GM23338 (cell line): ENCODE data around the gene AUH. TPM values are rescaled to one million over a fixed set of nuclear protein-coding genes. Genes with fewer than 3 reads are reported as not detected.

Source experiments
- ATAC-seq: fragments of 200-7000 bp; cut with Tn5 transposase; 3 replicates; pipeline ENCODE4 v1.9.1; 2020
- DNase-seq: peaks from one replicate; pipeline ENCODE4 v3.0.0-alpha.2; 2015; ENCODE audit warnings: low spot score
- H2AFZ ChIP-seq: fragments of 200-600 bp; sonication (generic); 2 replicates; pipeline ENCODE4 v1.8.0; 2016; ENCODE audit warnings: antibody characterized with exemption, mild to moderate bottlenecking, moderate library complexity
- H3F3A ChIP-seq: fragments of 200-600 bp; sonication (generic); replicated peaks from 2 replicates; pipeline ENCODE4 v1.8.0; 2017; ENCODE audit warnings: antibody characterized with exemption, mixed run types, low read depth
- H3K27ac ChIP-seq: fragments of 200-600 bp; sonication (generic); 2 replicates; pipeline ENCODE4 v1.6.1; 2016; ENCODE audit warnings: low read depth
- H3K27me3 ChIP-seq: fragments of 200-600 bp; sonication (generic); 2 replicates; pipeline ENCODE4 v1.8.0; 2016; ENCODE audit warnings: mild to moderate bottlenecking, mixed run types, moderate library complexity; ENCODE audit not compliant: insufficient read depth
- H3K36me3 ChIP-seq: fragments of 200-600 bp; sonication (generic); 2 replicates; pipeline ENCODE4 v1.8.0; 2016; ENCODE audit warnings: mild to moderate bottlenecking; ENCODE audit not compliant: insufficient read depth
- H3K4me1 ChIP-seq: fragments of 200-600 bp; sonication (generic); 2 replicates; pipeline ENCODE4 v1.8.0; 2016; ENCODE audit warnings: mild to moderate bottlenecking, moderate library complexity; ENCODE audit not compliant: insufficient read depth
- H3K4me2 ChIP-seq: fragments of 200-600 bp; sonication (generic); 2 replicates; pipeline ENCODE4 v1.7.1; 2017; ENCODE audit warnings: mixed run types
- H3K4me3 ChIP-seq: fragments of 200-600 bp; sonication (generic); 2 replicates; pipeline ENCODE4 v1.6.1; 2016; ENCODE audit warnings: mixed run types
- H3K79me2 ChIP-seq: fragments of 200-600 bp; sonication (generic); replicated peaks from 2 replicates; pipeline ENCODE4 v1.8.0; 2017; ENCODE audit warnings: mild to moderate bottlenecking; ENCODE audit not compliant: insufficient read depth
- H3K9me2 ChIP-seq: fragments of 200-600 bp; sonication (generic); 2 replicates; pipeline ENCODE4 v1.8.0; 2017; ENCODE audit not compliant: insufficient read depth
- H4K20me1 ChIP-seq: fragments of 200-600 bp; sonication (generic); replicated peaks from 2 replicates; pipeline ENCODE4 v1.8.0; 2017; ENCODE audit warnings: mild to moderate bottlenecking; ENCODE audit not compliant: insufficient read depth
- H3K27ac Mint-ChIP-seq: 2 replicates; pipeline ENCODE4 v1.8.0; 2020; ENCODE audit warnings: inconsistent platforms, mild to moderate bottlenecking, moderate library complexity, mixed read lengths
- H3K27me3 Mint-ChIP-seq: 3 replicates; pipeline ENCODE4 v1.8.0; 2022; ENCODE audit warnings: low read depth, mild to moderate bottlenecking, moderate library complexity, mixed read lengths, inconsistent platforms; ENCODE audit not compliant: insufficient read depth, poor library complexity
- H3K36me3 Mint-ChIP-seq: 3 replicates; pipeline ENCODE4 v1.8.0; 2021; ENCODE audit warnings: low read depth, mild to moderate bottlenecking, inconsistent platforms, moderate library complexity, mixed read lengths
- H3K4me1 Mint-ChIP-seq: 3 replicates; pipeline ENCODE4 v1.8.0; 2020; ENCODE audit warnings: mild to moderate bottlenecking, inconsistent platforms, mixed read lengths
- H3K4me3 Mint-ChIP-seq: 3 replicates; pipeline ENCODE4 v1.8.0; 2021; ENCODE audit warnings: moderate library complexity, mild to moderate bottlenecking, inconsistent platforms, mixed read lengths
- H3K9me3 Mint-ChIP-seq: 3 replicates; pipeline ENCODE4 v1.8.0; 2020; ENCODE audit warnings: moderate library complexity, mild to moderate bottlenecking, inconsistent platforms, mixed read lengths
- CREB1 ChIP-seq: fragments of 250-450 bp; sonication (Bioruptor Pico); IDR thresholded peaks from 2 replicates; pipeline ENCODE4 v1.5.0; 2020; ENCODE audit warnings: low read depth, mild to moderate bottlenecking, moderate library complexity
- EZH2 ChIP-seq: fragments of 200-600 bp; sonication (generic); IDR thresholded peaks from one replicate; pipeline ENCODE4 v1.8.0; 2017; ENCODE audit warnings: antibody characterized with exemption, mild to moderate bottlenecking, low read depth; ENCODE audit not compliant: unreplicated experiment
- EZH2phosphoT487 ChIP-seq: fragments of 200-600 bp; sonication (generic); IDR thresholded peaks from one replicate; pipeline ENCODE4 v1.8.1; 2018; ENCODE audit warnings: antibody characterized with exemption; ENCODE audit not compliant: unreplicated experiment
- JUNB ChIP-seq: IDR thresholded peaks from one replicate; pipeline ENCODE4 v1.6.1; 2016; ENCODE audit warnings: antibody characterized with exemption; ENCODE audit not compliant: unreplicated experiment
- NANOG ChIP-seq: IDR thresholded peaks from 2 replicates; pipeline ENCODE4 v1.6.1; 2016; ENCODE audit warnings: antibody characterized with exemption, borderline replicate concordance
- POLR2AphosphoS5 ChIP-seq: IDR thresholded peaks from 2 replicates; pipeline ENCODE4 v1.6.1; 2016; ENCODE audit warnings: antibody characterized with exemption, low read depth
- STAT1 ChIP-seq: IDR thresholded peaks from one replicate; pipeline ENCODE4 v1.6.1; 2016; ENCODE audit warnings: antibody characterized with exemption; ENCODE audit not compliant: unreplicated experiment
- ZNF114 ChIP-seq: fragments of 250-450 bp; sonication (Bioruptor Pico); IDR thresholded peaks from 2 replicates; pipeline ENCODE4 v1.5.0; 2020; ENCODE audit warnings: mild to moderate bottlenecking, moderate library complexity
- ZNF331 ChIP-seq: fragments of 250-450 bp; sonication (Bioruptor Pico); IDR thresholded peaks from 2 replicates; pipeline ENCODE4 v1.5.0; 2020; ENCODE audit warnings: low read depth, mild to moderate bottlenecking, moderate library complexity
- ZNF462 ChIP-seq: fragments of 250-450 bp; sonication (Bioruptor Pico); IDR thresholded peaks from 2 replicates; pipeline ENCODE4 v1.5.0; 2020; ENCODE audit warnings: mild to moderate bottlenecking, moderate library complexity
- polyA plus RNA-seq: library from polyadenylated mRNA; unstranded; fragments of >200 nt; fragmentation: Nextera tagmentation; extraction: Ambion mirVana; gene quantifications from 2 replicates; pipeline ENCODE4 v1.2.1, GENCODE V29; 2016
- total RNA-seq: library from RNA; depleted of rRNA; stranded (reverse); fragments of >200 nt; shearing (Covaris generic); gene quantifications from 2 replicates; pipeline ENCODE4 v1.2.3, GENCODE V29; 2014
- TF ChIP-seq, protein P1 (sequence below), 2 experiments: fragments of 200-600 bp in 1 of 2; sonication (generic) in 1 of 2; conservative IDR thresholded peaks; 2 replicates each; pipeline versions ENCODE4 v1.5.1 to v1.6.1; 2016 to 2017; ENCODE audit warnings: antibody characterized with exemption in 2 of 2, low read depth in 2 of 2, mild to moderate bottlenecking in 2 of 2, moderate library complexity in 1 of 2
- TF ChIP-seq, protein P2 (sequence below): IDR thresholded peaks from one replicate; pipeline ENCODE4 v1.6.1; 2018; ENCODE audit warnings: antibody characterized with exemption; ENCODE audit not compliant: unreplicated experiment
- TF ChIP-seq, protein P3 (sequence below): IDR thresholded peaks from 2 replicates; pipeline ENCODE4 v1.6.1; 2016; ENCODE audit warnings: antibody characterized with exemption

AUH gene
- total and polyA plus RNA-seq, 2 experiments from 2014 or later, result 28.8 to 34.2 TPM

DNA sequence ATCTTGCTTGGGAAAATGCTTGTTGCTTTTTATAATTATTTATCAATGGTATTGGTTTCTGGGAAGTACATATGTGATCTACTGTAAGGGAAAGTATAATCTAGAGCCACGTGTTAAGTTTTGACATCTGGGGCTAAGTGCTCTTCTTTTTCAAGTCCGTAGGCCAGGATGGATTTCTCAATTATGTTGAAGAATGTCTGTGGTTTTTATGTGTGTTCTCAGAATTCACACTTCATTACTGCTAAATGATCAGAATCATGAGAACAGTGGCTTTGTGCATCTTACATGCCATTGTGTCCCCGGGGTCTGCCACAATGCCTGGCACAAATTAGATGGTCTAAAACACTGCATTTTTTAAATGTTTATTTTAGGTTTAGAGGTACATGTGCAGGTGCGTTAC is 14.5 kb upstream of the AUH start:
- no peak overlapping the region for H3K27ac Mint-ChIP-seq
- H3K9me3 Mint-ChIP-seq, result peaks cover 6% of the 10 kb centered on the region; the same call in 2 of the 3 replicates
- H3K4me3 Mint-ChIP-seq, result no peak overlapping the region
- H3K9me2 ChIP-seq, result no peaks in the 10 kb centered on the region
- no peak overlapping the region for H3K4me3 ChIP-seq
- no peak overlapping the region for H3K4me2 ChIP-seq
- DNase-seq, result no peak
- no peak for ATAC-seq
- H3K79me2 ChIP-seq, result no peaks in the 10 kb centered on the region
- no peaks in the 10 kb centered on the region for H4K20me1 ChIP-seq
- H3K27me3 ChIP-seq, result no peaks in the 10 kb centered on the region
- H3K27me3 Mint-ChIP-seq, result peaks cover 3% of the 10 kb centered on the region
- 0 out of 3 replicates have a peak, but pooled peaks cover 2% of the 10 kb centered on the region for H3K4me1 Mint-ChIP-seq
- no peak for TF ChIP-seq EZH2
- no peak for TF ChIP-seq POLR2AphosphoS5
- TF ChIP-seq ZNF114, result no peak
- TF ChIP-seq, protein P1, sequence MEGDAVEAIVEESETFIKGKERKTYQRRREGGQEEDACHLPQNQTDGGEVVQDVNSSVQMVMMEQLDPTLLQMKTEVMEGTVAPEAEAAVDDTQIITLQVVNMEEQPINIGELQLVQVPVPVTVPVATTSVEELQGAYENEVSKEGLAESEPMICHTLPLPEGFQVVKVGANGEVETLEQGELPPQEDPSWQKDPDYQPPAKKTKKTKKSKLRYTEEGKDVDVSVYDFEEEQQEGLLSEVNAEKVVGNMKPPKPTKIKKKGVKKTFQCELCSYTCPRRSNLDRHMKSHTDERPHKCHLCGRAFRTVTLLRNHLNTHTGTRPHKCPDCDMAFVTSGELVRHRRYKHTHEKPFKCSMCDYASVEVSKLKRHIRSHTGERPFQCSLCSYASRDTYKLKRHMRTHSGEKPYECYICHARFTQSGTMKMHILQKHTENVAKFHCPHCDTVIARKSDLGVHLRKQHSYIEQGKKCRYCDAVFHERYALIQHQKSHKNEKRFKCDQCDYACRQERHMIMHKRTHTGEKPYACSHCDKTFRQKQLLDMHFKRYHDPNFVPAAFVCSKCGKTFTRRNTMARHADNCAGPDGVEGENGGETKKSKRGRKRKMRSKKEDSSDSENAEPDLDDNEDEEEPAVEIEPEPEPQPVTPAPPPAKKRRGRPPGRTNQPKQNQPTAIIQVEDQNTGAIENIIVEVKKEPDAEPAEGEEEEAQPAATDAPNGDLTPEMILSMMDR (conservative IDR thresholded peaks at IDR 0.05; ENCODE audit: low read depth in 2 of 2), result no peak
- TF ChIP-seq, protein P2, sequence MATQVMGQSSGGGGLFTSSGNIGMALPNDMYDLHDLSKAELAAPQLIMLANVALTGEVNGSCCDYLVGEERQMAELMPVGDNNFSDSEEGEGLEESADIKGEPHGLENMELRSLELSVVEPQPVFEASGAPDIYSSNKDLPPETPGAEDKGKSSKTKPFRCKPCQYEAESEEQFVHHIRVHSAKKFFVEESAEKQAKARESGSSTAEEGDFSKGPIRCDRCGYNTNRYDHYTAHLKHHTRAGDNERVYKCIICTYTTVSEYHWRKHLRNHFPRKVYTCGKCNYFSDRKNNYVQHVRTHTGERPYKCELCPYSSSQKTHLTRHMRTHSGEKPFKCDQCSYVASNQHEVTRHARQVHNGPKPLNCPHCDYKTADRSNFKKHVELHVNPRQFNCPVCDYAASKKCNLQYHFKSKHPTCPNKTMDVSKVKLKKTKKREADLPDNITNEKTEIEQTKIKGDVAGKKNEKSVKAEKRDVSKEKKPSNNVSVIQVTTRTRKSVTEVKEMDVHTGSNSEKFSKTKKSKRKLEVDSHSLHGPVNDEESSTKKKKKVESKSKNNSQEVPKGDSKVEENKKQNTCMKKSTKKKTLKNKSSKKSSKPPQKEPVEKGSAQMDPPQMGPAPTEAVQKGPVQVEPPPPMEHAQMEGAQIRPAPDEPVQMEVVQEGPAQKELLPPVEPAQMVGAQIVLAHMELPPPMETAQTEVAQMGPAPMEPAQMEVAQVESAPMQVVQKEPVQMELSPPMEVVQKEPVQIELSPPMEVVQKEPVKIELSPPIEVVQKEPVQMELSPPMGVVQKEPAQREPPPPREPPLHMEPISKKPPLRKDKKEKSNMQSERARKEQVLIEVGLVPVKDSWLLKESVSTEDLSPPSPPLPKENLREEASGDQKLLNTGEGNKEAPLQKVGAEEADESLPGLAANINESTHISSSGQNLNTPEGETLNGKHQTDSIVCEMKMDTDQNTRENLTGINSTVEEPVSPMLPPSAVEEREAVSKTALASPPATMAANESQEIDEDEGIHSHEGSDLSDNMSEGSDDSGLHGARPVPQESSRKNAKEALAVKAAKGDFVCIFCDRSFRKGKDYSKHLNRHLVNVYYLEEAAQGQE, result no peak
- TF ChIP-seq JUNB, result no peak
- TF ChIP-seq EZH2phosphoT487, result no peak
- no peak for TF ChIP-seq ZNF462 (CRISPR knock-in tag)
- TF ChIP-seq NANOG, result no peak
- TF ChIP-seq STAT1, result no peak
- TF ChIP-seq, protein P3, sequence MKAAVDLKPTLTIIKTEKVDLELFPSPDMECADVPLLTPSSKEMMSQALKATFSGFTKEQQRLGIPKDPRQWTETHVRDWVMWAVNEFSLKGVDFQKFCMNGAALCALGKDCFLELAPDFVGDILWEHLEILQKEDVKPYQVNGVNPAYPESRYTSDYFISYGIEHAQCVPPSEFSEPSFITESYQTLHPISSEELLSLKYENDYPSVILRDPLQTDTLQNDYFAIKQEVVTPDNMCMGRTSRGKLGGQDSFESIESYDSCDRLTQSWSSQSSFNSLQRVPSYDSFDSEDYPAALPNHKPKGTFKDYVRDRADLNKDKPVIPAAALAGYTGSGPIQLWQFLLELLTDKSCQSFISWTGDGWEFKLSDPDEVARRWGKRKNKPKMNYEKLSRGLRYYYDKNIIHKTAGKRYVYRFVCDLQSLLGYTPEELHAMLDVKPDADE, result no peak
- TF ChIP-seq ZNF331, result no peak
- TF ChIP-seq CREB1 (CRISPR knock-in tag), result no peak
- H3F3A ChIP-seq, result no peaks in the 10 kb centered on the region
- H3K36me3 ChIP-seq, result no peaks in the 10 kb centered on the region
- no peak overlapping the region for H3K27ac ChIP-seq
- H2AFZ ChIP-seq, result no peak overlapping the region
- no peaks in the 10 kb centered on the region for H3K36me3 Mint-ChIP-seq
- H3K4me1 ChIP-seq, result no peaks in the 10 kb centered on the region
